SU-DHL-6 (cell line): ENCODE results near the gene HDAC5.
"Not testable (repeated sequence)": the region's sequence is repeated elsewhere in the genome, so short reads cannot be mapped to it uniquely, and the experiment has no call there.

Experiments
- H2AFZ ChIP-seq: fragments of 200-600 bp; sonication (generic); 2 replicates; pipeline ENCODE4 v1.6.1; 2014; ENCODE audit warnings: low read depth, mild to moderate bottlenecking, moderate library complexity, mixed read lengths, antibody characterized with exemption, low read length; ENCODE audit not compliant: severe bottlenecking
- H3F3A ChIP-seq: fragments of 200-600 bp; shearing (Covaris generic); 2 replicates; pipeline ENCODE4 v1.6.0; 2016; ENCODE audit warnings: antibody characterized with exemption, mild to moderate bottlenecking; ENCODE audit not compliant: insufficient read depth
- H3K27ac ChIP-seq: fragments of 200-600 bp; sonication (generic); 2 replicates; pipeline ENCODE4 v1.5.1; 2016; ENCODE audit warnings: low read depth, mild to moderate bottlenecking, low read length, moderate library complexity, mixed read lengths
- H3K27me3 ChIP-seq: fragments of 200-600 bp; sonication (generic), shearing (Covaris generic); 2 replicates; pipeline ENCODE4 v1.6.0; 2014; ENCODE audit warnings: mild to moderate bottlenecking, low read length
- H3K36me3 ChIP-seq: fragments of 200-600 bp; sonication (generic); 2 replicates; pipeline ENCODE4 v1.6.1; 2014; ENCODE audit warnings: mild to moderate bottlenecking, low read length, mixed read lengths
- H3K4me2 ChIP-seq: fragments of 300-600, 200-600 bp; shearing (Covaris generic), sonication (generic); 2 replicates; pipeline ENCODE4 v1.6.0; 2014; ENCODE audit warnings: low read length, low read depth, mild to moderate bottlenecking; ENCODE audit not compliant: poor library complexity, severe bottlenecking
- H3K4me3 ChIP-seq: fragments of 200-600 bp; sonication (generic); 2 replicates; pipeline ENCODE4 v1.5.1; 2014; ENCODE audit warnings: antibody characterized with exemption, low read length, mild to moderate bottlenecking, mixed read lengths; ENCODE audit not compliant: insufficient read depth, poor library complexity, severe bottlenecking
- H3K79me2 ChIP-seq: fragments of 200-600 bp; sonication (generic); 2 replicates; pipeline ENCODE4 v1.6.1; 2014; ENCODE audit warnings: mild to moderate bottlenecking, low read length, moderate library complexity; ENCODE audit not compliant: insufficient read depth
- H3K9ac ChIP-seq: fragments of 200-600 bp; sonication (generic); 2 replicates; pipeline ENCODE4 v1.7.0; 2014; ENCODE audit warnings: mild to moderate bottlenecking, low read length
- H3K9me2 ChIP-seq: fragments of 200-600 bp; sonication (generic); replicated peaks from 2 replicates; pipeline ENCODE4 v1.6.1; 2014; ENCODE audit warnings: low read length; ENCODE audit not compliant: insufficient read depth
- H3K9me3 ChIP-seq: fragments of 200-600 bp; sonication (generic); 2 replicates; pipeline ENCODE4 v1.6.1; 2014; ENCODE audit warnings: low read length, mixed read lengths; ENCODE audit not compliant: insufficient read depth
- H4K20me1 ChIP-seq: fragments of 200-600 bp; sonication (generic); 2 replicates; pipeline ENCODE4 v1.6.1; 2014; ENCODE audit warnings: low read depth, mild to moderate bottlenecking, antibody characterized with exemption, low read length, moderate library complexity, mixed read lengths
- CTCF ChIP-seq: fragments of 200-600 bp; sonication (generic); IDR thresholded peaks from one replicate; pipeline ENCODE4 v1.5.1; 2017; ENCODE audit warnings: antibody characterized with exemption, mild to moderate bottlenecking, low read length, moderate library complexity; ENCODE audit not compliant: insufficient read depth, poor library complexity, severe bottlenecking
- EZH2phosphoT487 ChIP-seq: fragments of 200-600 bp; sonication (generic), shearing (Covaris generic); conservative IDR thresholded peaks from 2 replicates; pipeline ENCODE4 v1.6.1; 2018; ENCODE audit warnings: mild to moderate bottlenecking, antibody characterized with exemption, low read length, moderate library complexity, mixed read lengths

Gene HDAC5

DNA sequence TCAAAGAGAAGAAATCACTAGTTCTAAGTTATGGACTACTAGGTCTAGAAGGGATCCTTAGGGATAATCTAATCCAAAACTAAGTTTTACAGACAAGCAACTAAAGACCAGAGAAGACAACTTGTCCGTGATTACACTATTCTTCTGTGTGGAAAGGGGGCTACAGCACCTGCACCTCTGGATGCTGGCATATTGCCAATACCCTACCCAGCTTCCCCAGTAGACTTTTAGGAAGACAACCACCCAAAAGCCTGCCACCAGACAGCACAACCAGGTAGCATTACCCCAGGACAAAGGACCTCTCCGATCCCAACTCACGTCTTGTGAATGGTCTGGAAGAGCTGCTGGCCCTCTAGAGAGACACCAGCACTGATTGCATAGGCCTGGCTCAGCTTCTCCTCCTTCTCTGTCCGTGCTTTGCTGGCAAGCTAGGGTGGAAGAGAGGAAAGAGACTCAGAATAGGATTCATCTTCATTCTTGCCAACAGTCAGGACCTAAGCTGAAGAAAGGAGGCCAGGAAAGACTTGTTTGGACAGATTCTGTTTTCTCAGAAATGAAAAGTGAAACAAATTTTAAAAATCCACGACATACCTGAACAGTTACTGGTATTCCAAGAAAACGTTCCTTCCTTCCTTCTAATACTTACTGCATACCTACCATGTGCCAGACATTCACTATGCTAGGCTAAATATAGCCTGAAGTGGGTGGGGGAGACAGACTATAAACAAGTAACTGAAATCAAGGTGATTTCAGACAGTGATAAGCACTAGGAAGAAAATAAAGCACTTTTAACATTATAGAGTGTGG lies 83.4 kb downstream of the HDAC5 start:
- H3K79me2 ChIP-seq, result peaks cover 46% of the 10 kb centered on the region
- no peaks in the 10 kb centered on the region for H3K9me2 ChIP-seq
- TF ChIP-seq EZH2phosphoT487 (no peak), CTCF (no peak)
- no peak overlapping the region for H3K9ac ChIP-seq
- H3K36me3 ChIP-seq, result peaks cover 7% of the 10 kb centered on the region
- no peaks in the 10 kb centered on the region for H4K20me1 ChIP-seq
- H3K4me3 ChIP-seq, result no peak overlapping the region
- no peak overlapping the region for H3K27ac ChIP-seq
- H3K9me3 ChIP-seq, result no peaks in the 10 kb centered on the region
- H3K4me2 ChIP-seq, result no peak overlapping the region
- H3F3A ChIP-seq, result peaks cover 5% of the 10 kb centered on the region; the same call in 1 of the 2 replicates
- H2AFZ ChIP-seq, result no peak overlapping the region
- no peaks in the 10 kb centered on the region for H3K27me3 ChIP-seq

GRCh38 chr17:44038604-44039011 lies 84.8 kb downstream of the HDAC5 start:
- H3F3A ChIP-seq, result peaks cover 5% of the 10 kb centered on the region; the same call in 1 of the 2 replicates
- no peak overlapping the region for H3K4me3 ChIP-seq
- H3K9me2 ChIP-seq, result no peaks in the 10 kb centered on the region
- TF ChIP-seq EZH2phosphoT487 (no peak), CTCF (no peak)
- H3K27ac ChIP-seq, result no peak overlapping the region
- H3K4me2 ChIP-seq, result no peak overlapping the region
- H3K79me2 ChIP-seq, result peaks cover 34% of the 10 kb centered on the region
- H3K27me3 ChIP-seq, result no peaks in the 10 kb centered on the region
- H3K36me3 ChIP-seq, result peaks cover 7% of the 10 kb centered on the region
- no peaks in the 10 kb centered on the region for H3K9me3 ChIP-seq
- H3K9ac ChIP-seq, result no peak overlapping the region
- no peak overlapping the region for H2AFZ ChIP-seq
- no peaks in the 10 kb centered on the region for H4K20me1 ChIP-seq

DNA sequence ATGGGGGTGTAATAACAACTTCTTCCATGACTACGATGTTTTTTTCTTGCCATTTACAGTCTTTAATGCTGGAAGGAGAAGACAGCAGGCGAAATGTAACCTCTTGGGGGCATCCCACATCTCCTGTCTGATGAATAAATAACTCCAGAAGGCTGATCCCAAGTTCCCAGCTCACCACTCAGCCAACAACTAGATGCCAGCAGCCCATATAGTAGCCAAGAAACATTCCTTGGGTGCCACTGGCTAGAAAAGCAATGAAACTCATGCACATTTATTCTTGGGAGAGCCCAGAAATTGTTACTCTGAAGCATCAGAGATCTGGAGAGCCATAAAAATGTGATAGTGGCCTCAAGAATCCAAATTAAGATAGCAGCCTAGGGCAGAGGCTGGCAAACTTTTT lies 86.0 kb downstream of the HDAC5 start:
- Histone ChIP-seq H3K36me3 (peaks cover 7% of the 10 kb centered on the region), H3K27ac (no peak overlapping the region), H2AFZ (no peak overlapping the region), H3F3A (peaks cover 5% of the 10 kb centered on the region; the same call in 1 of the 2 replicates), H3K9me2 (no peaks in the 10 kb centered on the region), H3K27me3 (no peaks in the 10 kb centered on the region), H4K20me1 (no peaks in the 10 kb centered on the region), H3K4me2 (no peak overlapping the region), H3K9ac (no peak overlapping the region), H3K79me2 (peaks cover 26% of the 10 kb centered on the region), H3K4me3 (no peak overlapping the region), H3K9me3 (no peaks in the 10 kb centered on the region)
- TF ChIP-seq CTCF (no peak), EZH2phosphoT487 (no peak)

GRCh38 chr17:44034688-44035087 lies 88.8 kb downstream of the HDAC5 start:
- not testable (repeated sequence) for H3K4me3 ChIP-seq, H3K36me3 ChIP-seq, H4K20me1 ChIP-seq, H3K9me3 ChIP-seq, H3K9me2 ChIP-seq, H3K79me2 ChIP-seq, H2AFZ ChIP-seq, H3K9ac ChIP-seq, H3K4me2 ChIP-seq, H3K27ac ChIP-seq, H3K27me3 ChIP-seq, H3F3A ChIP-seq
